GM12873 (cell line): ENCODE results near the gene BRI3BP.

Experiments used
- TF ChIP-seq, protein P1 (sequence below): IDR thresholded peaks from 2 replicates; pipeline ENCODE4 v1.5.1; 2012; ENCODE audit warnings: low read depth, mild to moderate bottlenecking, moderate library complexity, low read length, control low read depth; ENCODE audit not compliant: insufficient read depth; ENCODE audit errors: missing control alignments

BRI3BP gene

DNA sequence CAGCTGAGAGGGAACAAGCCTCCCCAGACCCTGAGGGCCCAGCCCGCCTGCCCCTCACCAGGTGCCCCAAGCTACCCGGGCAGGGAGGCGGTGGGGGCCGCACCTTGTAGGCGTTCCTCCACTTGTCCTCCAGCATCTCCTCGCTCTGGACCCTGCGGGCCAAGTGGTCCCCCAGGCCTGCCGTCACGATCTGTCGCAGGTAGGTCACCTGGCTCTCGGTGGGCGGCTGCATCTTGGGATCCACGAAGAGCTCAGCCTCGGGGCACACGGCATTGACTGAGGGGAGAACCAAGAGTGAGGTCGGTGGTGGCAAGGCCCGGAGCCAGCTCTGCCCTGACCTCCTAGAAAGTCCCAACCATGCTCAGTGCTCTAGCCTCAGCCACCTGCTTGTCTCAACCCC is 41.1 kb upstream of the BRI3BP start:
- TF ChIP-seq, protein P1, sequence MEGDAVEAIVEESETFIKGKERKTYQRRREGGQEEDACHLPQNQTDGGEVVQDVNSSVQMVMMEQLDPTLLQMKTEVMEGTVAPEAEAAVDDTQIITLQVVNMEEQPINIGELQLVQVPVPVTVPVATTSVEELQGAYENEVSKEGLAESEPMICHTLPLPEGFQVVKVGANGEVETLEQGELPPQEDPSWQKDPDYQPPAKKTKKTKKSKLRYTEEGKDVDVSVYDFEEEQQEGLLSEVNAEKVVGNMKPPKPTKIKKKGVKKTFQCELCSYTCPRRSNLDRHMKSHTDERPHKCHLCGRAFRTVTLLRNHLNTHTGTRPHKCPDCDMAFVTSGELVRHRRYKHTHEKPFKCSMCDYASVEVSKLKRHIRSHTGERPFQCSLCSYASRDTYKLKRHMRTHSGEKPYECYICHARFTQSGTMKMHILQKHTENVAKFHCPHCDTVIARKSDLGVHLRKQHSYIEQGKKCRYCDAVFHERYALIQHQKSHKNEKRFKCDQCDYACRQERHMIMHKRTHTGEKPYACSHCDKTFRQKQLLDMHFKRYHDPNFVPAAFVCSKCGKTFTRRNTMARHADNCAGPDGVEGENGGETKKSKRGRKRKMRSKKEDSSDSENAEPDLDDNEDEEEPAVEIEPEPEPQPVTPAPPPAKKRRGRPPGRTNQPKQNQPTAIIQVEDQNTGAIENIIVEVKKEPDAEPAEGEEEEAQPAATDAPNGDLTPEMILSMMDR, result no peak

GRCh38 chr12:124952801-124953200 is 40.6 kb upstream of the BRI3BP start:
- TF ChIP-seq, protein P1, result no peak

GRCh38 chr12:124953689-124954405 is 39.6 kb upstream of the BRI3BP start:
- TF ChIP-seq, protein P1, result no peak

GRCh38 chr12:124954771-124955170 is 38.7 kb upstream of the BRI3BP start:
- TF ChIP-seq, protein P1, result no peak

- TF ChIP-seq, protein P1, result no peak
These were observed 36.9 kb upstream of the BRI3BP start for GRCh38 chr12:124956571-124956970.

DNA sequence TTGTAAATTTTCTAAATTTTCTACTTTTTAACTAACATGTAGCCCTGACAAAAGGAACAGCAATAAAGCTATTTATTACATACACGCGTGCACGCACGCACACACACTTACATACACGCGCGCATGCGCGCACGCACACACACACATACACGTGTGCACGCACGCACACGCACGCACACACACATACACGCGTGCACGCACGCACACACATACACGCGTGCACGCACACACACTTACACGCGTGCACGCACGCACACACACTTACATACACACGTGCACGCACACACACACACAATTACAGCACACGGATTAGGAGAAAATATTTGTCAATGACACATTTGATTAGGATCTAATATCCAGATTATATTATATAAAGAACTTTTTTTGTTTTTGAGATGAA is 32.4 kb upstream of the BRI3BP start:
- TF ChIP-seq, protein P1, result no peak

GRCh38 chr12:124963211-124963610 is 30.2 kb upstream of the BRI3BP start:
- TF ChIP-seq, protein P1, result no peak
